Astrocyte of the spinal cord (primary cell): ENCODE data around the gene MORN1.

Source experiments
- DNase-seq: peaks from one replicate; pipeline ENCODE4 v3.0.0; 2011; ENCODE audit warnings: low read depth, low spot score
- H3K4me3 ChIP-seq: 2 replicates; pipeline ENCODE4 v1.5.1; 2011; ENCODE audit warnings: low read depth, mild to moderate bottlenecking, low read length, moderate library complexity
- CTCF ChIP-seq: IDR thresholded peaks from 2 replicates; pipeline ENCODE4 v1.5.1; 2012; ENCODE audit warnings: low read depth, mild to moderate bottlenecking, low read length, inconsistent platforms
- in situ Hi-C: cut with HindIII; loops from 2 replicates; pipeline ENCODE4 v1.10.0; 2017; ENCODE audit warnings: low sequenced_read_pairs

MORN1 gene

GRCh38 chr1:2386636-2387611 lies 4.4 kb downstream of the MORN1 start:
- in situ Hi-C loops = no loop called here
- no peak for DNase-seq
- H3K4me3 ChIP-seq = no peak overlapping the region
- TF ChIP-seq CTCF = no peak

GRCh38 chr1:2385606-2386280 lies 5.6 kb downstream of the MORN1 start:
- no peak for TF ChIP-seq CTCF
- DNase-seq = no peak
- H3K4me3 ChIP-seq = no peak overlapping the region
- in situ Hi-C loops = no loop called here

GRCh38 chr1:2384941-2385481 lies 6.3 kb downstream of the MORN1 start:
- H3K4me3 ChIP-seq = no peak overlapping the region
- in situ Hi-C loops = no loop called here
- no peak for DNase-seq
- TF ChIP-seq CTCF = no peak

GRCh38 chr1:2384130-2384860 lies 7.1 kb downstream of the MORN1 start:
- no peak for TF ChIP-seq CTCF
- in situ Hi-C loops = no loop called here
- no peak overlapping the region for H3K4me3 ChIP-seq
- no peak for DNase-seq

GRCh38 chr1:2383576-2383975 lies 7.8 kb downstream of the MORN1 start:
- no peak for DNase-seq
- in situ Hi-C loops = no loop called here
- no peak for TF ChIP-seq CTCF
- H3K4me3 ChIP-seq = no peak overlapping the region
